ENCODE data around the gene COL23A1.

The COL23A1 gene

DNA sequence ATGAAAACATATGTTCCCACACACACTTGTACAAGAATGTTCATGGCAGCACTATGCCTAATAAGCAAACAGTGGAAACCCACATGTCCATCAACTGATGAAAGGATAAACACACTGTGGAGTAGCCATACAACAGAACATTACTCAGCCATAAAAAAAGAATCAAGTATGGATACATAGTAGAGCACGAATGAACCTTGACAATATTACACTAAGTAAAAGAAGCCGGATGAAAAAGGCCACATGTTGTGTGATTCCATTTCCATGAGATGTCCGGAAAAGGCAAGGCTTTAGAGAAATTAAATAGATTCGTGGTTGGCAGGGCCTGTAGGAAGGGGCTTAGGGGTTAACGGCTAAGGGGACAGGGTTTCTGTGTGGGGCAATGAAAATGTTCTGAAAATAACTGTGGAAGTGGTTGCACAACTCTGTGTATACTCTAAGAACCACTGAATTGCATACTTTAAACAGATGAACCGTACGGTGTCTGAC, 51.4 kb downstream of the COL23A1 start:
- no CpG with 5 or more reads among the region's 7 CpGs for WGBS (ENCODE audit: extremely low coverage, insufficient coverage, low lambda C conversion rate)

DNA sequence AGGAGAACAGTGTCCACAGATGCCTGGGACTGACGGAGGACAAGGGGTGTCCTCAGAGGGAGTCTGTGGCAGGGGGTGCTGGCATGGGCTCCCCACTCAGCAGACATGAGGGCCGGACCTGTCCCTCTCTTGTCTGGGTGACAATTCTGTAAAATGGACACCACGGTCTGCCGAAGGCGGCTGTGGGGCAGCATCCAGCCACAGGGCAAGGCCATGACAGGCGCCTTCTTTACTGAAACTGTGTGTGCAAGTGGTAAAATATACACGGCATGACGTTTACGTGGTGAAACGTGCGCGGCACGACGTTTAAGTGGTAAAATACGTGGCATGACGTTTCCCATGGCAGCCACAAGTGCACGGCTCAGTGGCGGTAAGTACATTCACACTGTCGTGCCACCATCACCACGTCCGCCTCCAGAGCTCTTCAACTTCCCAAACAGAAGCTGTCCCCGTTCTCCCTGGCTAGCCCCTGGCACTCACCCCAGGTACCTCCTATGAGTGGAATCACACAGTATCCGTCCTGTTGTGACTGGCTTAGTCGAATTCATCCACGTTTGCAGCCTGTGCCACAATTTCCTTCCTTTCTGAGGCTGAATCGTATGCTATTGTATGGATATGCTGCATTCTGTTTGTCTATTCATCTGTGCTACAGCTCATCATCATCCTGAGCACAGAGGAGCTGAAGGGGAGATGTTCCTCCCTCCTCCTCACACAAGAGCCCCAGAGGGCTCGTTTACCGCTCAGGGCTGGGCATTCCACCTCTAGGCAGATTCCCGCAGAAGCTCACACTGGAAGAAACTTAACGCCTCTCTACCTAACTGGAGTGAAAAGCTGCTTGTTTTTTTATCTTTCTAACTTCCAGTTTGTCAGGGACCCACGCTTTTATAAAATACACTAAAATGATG, 52.5 kb downstream of the COL23A1 start:
- no peak overlapping the region for H3K4me3 ChIP-seq (ENCODE audit: low read length)
- H3K4me1 ChIP-seq (ENCODE audit: control insufficient read depth, low read depth, low read length) = peaks cover 2% of the 10 kb centered on the region
- no peak overlapping the region for H2AK5ac ChIP-seq (ENCODE audit: low read length)
- H4K8ac ChIP-seq (ENCODE audit: low read depth, low read length) = no peak overlapping the region
- H3K27me3 ChIP-seq (ENCODE audit: insufficient read depth, low read length, poor library complexity) = no peaks in the 10 kb centered on the region
- H3K4ac ChIP-seq (ENCODE audit: low read depth, low read length) = no peak overlapping the region
- no peak overlapping the region for H2BK15ac ChIP-seq (replicated peaks; ENCODE audit: low read depth)
- no peak overlapping the region for H3K23ac ChIP-seq (ENCODE audit: low read length)
- H3K4me2 ChIP-seq (ENCODE audit: low read length) = no peak overlapping the region
- H2BK5ac ChIP-seq (ENCODE audit: low read length) = no peak overlapping the region
- no peaks in the 10 kb centered on the region for H3K79me2 ChIP-seq (ENCODE audit: control insufficient read depth, insufficient read depth, low read length)
- H3K36me3 ChIP-seq (ENCODE audit: control insufficient read depth, insufficient read depth, low read length) = no peaks in the 10 kb centered on the region
- H3K9ac ChIP-seq (ENCODE audit: low read length) = no peak overlapping the region
- H3K56ac ChIP-seq (ENCODE audit: low read length) = peak overlapping the region; percentile 25
- H4K5ac ChIP-seq (ENCODE audit: low read length) = no peak overlapping the region
- no peaks in the 10 kb centered on the region for H3K79me1 ChIP-seq (ENCODE audit: low read length)
- peak; percentile 71 for DNase-seq
- H2BK120ac ChIP-seq (ENCODE audit: low read depth, low read length) = no peak overlapping the region
- no CpG with 5 or more reads among the region's 31 CpGs for WGBS (ENCODE audit: extremely low coverage, insufficient coverage, low lambda C conversion rate)
- no peak overlapping the region for H3K18ac ChIP-seq (ENCODE audit: low read length)
- no peak overlapping the region for H3K27ac ChIP-seq (ENCODE audit: low read depth, low read length)

More for the DNA sequence above, 51.4 kb downstream of the COL23A1 start:
- H2BK120ac ChIP-seq (ENCODE audit: low read depth, low read length) = no peak overlapping the region
- no peak overlapping the region for H3K27ac ChIP-seq (ENCODE audit: low read depth, low read length)
- no peak overlapping the region for H3K9ac ChIP-seq (ENCODE audit: low read length)
- no peak for DNase-seq
- no peaks in the 10 kb centered on the region for H3K36me3 ChIP-seq (ENCODE audit: control insufficient read depth, insufficient read depth, low read length)
- no peak overlapping the region for H2BK5ac ChIP-seq (ENCODE audit: low read length)
- no peaks in the 10 kb centered on the region for H3K79me2 ChIP-seq (ENCODE audit: control insufficient read depth, insufficient read depth, low read length)
- no peak overlapping the region for H2AK5ac ChIP-seq (ENCODE audit: low read length)
- no peak overlapping the region for H3K56ac ChIP-seq (ENCODE audit: low read length)
- no peak overlapping the region for H2BK15ac ChIP-seq (replicated peaks; ENCODE audit: low read depth)
- H4K5ac ChIP-seq (ENCODE audit: low read length) = no peak overlapping the region
- H3K4me2 ChIP-seq (ENCODE audit: low read length) = no peak overlapping the region
- H3K79me1 ChIP-seq (ENCODE audit: low read length) = no peaks in the 10 kb centered on the region
- H3K4me3 ChIP-seq (ENCODE audit: low read length) = no peak overlapping the region
- no peak overlapping the region for H4K8ac ChIP-seq (ENCODE audit: low read depth, low read length)
- H3K4ac ChIP-seq (ENCODE audit: low read depth, low read length) = no peak overlapping the region
- H3K4me1 ChIP-seq (ENCODE audit: control insufficient read depth, low read depth, low read length) = peaks cover 2% of the 10 kb centered on the region
- no peaks in the 10 kb centered on the region for H3K27me3 ChIP-seq (ENCODE audit: insufficient read depth, low read length, poor library complexity)
- no peak overlapping the region for H3K18ac ChIP-seq (ENCODE audit: low read length)
- no peak overlapping the region for H3K23ac ChIP-seq (ENCODE audit: low read length)

DNA sequence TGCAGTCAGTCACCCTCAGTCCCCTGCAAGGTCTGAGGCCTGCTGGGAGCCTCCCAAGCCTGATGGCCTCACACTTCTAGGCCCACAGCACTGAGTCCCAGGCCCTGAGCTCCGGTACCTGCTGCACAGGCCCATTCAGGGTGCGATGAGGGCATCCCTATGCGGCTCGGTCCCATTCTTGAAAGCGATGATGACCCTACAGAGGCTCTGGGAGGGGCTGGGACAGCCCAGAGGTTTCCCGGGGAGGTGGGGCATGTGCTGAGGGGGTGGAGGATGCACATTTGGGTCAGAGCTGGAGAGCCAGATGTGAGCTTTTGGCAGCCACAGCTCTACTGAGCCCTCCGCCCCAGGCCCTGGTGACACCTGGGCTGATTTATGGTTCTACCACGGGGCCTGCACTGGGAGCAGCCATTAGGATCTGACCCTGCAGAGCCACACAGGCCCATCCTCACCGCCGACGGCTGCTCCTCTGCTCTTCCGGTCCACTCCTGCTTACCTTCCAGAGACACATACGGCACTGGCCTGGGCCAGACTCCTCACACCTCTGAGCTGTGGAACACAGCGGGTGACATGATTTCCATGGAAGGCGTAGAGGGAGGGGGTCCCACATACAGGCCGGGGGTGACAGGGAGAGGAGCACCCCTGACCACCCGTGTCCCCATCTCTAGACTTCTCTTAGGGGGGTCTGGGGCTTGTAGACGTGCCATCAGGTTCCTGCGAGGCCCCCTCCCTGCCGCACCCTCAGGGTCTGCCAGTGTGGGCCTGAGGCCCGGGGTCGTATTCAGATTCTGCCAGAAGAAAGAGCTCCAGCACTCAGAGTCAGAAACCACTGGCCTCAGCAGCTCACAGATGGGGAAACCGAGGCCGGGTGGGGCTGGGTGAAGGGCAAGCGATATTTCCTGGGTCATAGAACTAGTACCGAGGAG, 53.4 kb downstream of the COL23A1 start:
- no peak overlapping the region for H2AK5ac ChIP-seq (ENCODE audit: low read length)
- no peak overlapping the region for H4K5ac ChIP-seq (ENCODE audit: low read length)
- no peak overlapping the region for H3K4me3 ChIP-seq (ENCODE audit: low read length)
- no peak overlapping the region for H3K4ac ChIP-seq (ENCODE audit: low read depth, low read length)
- DNase-seq = no peak
- H2BK5ac ChIP-seq (ENCODE audit: low read length) = no peak overlapping the region
- no peak overlapping the region for H3K23ac ChIP-seq (ENCODE audit: low read length)
- H3K79me2 ChIP-seq (ENCODE audit: control insufficient read depth, insufficient read depth, low read length) = no peaks in the 10 kb centered on the region
- H3K36me3 ChIP-seq (ENCODE audit: control insufficient read depth, insufficient read depth, low read length) = no peaks in the 10 kb centered on the region
- H2BK15ac ChIP-seq (replicated peaks; ENCODE audit: low read depth) = no peak overlapping the region
- no peaks in the 10 kb centered on the region for H3K79me1 ChIP-seq (ENCODE audit: low read length)
- H3K4me1 ChIP-seq (ENCODE audit: control insufficient read depth, low read depth, low read length) = peaks cover 2% of the 10 kb centered on the region
- no peak overlapping the region for H3K9ac ChIP-seq (ENCODE audit: low read length)
- no peak overlapping the region for H2BK120ac ChIP-seq (ENCODE audit: low read depth, low read length)
- no peak overlapping the region for H4K8ac ChIP-seq (ENCODE audit: low read depth, low read length)
- H3K27me3 ChIP-seq (ENCODE audit: insufficient read depth, low read length, poor library complexity) = no peaks in the 10 kb centered on the region
- no CpG with 5 or more reads among the region's 26 CpGs for WGBS (ENCODE audit: extremely low coverage, insufficient coverage, low lambda C conversion rate)
- H3K4me2 ChIP-seq (ENCODE audit: low read length) = no peak overlapping the region
- no peak overlapping the region for H3K18ac ChIP-seq (ENCODE audit: low read length)
- H3K56ac ChIP-seq (ENCODE audit: low read length) = no peak overlapping the region
- H3K27ac ChIP-seq (ENCODE audit: low read depth, low read length) = no peak overlapping the region

DNA sequence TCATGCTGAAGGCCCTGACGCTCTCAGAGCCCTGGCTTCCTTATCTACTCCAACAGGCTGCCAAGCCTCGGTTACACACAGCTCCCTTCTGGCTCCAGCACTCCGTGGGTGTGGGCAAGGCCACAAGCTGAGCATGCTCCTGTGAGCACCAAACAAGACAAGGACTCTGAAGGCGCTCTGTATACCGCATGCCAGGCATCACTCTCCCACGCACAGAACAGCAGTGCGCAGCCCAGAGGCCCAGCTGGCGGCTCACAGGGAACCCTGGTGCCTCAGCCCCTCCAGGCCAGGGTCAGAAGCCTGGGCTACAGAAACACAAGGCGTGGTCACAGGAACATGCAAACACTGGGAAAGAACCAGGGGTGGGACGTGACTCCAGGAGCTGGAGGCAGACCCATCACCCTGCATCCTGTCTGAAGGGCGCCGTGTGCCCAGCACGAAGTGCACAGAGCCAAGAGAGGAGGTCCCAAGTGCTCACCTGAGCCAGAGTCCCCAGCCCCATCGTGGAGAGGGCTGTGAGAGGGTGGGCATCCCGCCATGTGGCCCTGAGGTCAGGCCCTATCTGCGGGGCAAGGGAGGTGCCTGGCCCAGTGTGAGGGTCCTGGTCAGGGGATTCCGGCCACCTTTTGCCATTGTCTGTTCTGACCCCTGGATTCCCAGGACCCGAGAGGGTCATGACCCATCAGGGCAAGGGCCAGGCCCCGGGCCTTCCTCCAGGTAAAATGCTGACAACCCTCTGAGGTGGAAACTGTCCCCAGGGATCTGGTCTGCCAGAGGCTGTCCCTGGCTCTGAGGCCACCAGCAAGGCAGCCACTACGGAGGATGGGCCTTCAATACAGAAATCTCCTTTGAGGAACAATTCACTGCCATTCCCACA, 54.7 kb downstream of the COL23A1 start:
- H3K4me3 ChIP-seq (ENCODE audit: low read length) = no peak overlapping the region

DNA sequence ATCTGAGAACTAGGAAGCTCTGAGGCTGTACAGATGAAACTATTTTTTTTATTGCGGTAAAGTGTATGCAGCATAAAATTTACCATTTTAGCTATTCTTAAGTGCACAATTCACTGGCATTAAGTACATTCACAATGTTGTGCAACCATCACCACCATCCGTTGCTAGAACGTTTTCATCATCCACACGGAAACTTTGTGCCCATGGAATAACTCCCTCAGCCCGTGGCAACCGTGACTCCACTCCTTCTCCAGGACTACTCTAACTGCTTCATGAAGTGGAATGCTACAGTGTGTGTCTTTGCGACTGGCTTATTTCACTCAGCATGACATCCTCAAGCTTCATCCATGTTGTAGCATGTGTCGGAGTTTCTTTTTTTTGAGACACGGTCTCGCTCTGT, 57.1 kb downstream of the COL23A1 start:
- H4K8ac ChIP-seq (ENCODE audit: low read depth, low read length) = no peak overlapping the region
- no peak overlapping the region for H3K56ac ChIP-seq (ENCODE audit: low read length)
- no peak overlapping the region for H3K18ac ChIP-seq (ENCODE audit: low read length)
- no peaks in the 10 kb centered on the region for H3K79me1 ChIP-seq (ENCODE audit: low read length)
- H4K5ac ChIP-seq (ENCODE audit: low read length) = no peak overlapping the region
- WGBS (ENCODE audit: extremely low coverage, insufficient coverage, low lambda C conversion rate) = no CpG with 5 or more reads among the region's 10 CpGs
- H3K9ac ChIP-seq (ENCODE audit: low read length) = no peak overlapping the region
- no peak overlapping the region for H2BK5ac ChIP-seq (ENCODE audit: low read length)
- no peak for DNase-seq
- no peak overlapping the region for H2BK120ac ChIP-seq (ENCODE audit: low read depth, low read length)
- no peak overlapping the region for H3K4me3 ChIP-seq (ENCODE audit: low read length)
- H3K23ac ChIP-seq (ENCODE audit: low read length) = no peak overlapping the region
- H3K36me3 ChIP-seq (ENCODE audit: control insufficient read depth, insufficient read depth, low read length) = no peaks in the 10 kb centered on the region
- H2BK15ac ChIP-seq (replicated peaks; ENCODE audit: low read depth) = no peak overlapping the region
- no peak overlapping the region for H3K4ac ChIP-seq (ENCODE audit: low read depth, low read length)
- H3K4me1 ChIP-seq (ENCODE audit: control insufficient read depth, low read depth, low read length) = peaks cover 2% of the 10 kb centered on the region
- no peaks in the 10 kb centered on the region for H3K79me2 ChIP-seq (ENCODE audit: control insufficient read depth, insufficient read depth, low read length)
- no peaks in the 10 kb centered on the region for H3K27me3 ChIP-seq (ENCODE audit: insufficient read depth, low read length, poor library complexity)
- H3K4me2 ChIP-seq (ENCODE audit: low read length) = no peak overlapping the region
- H2AK5ac ChIP-seq (ENCODE audit: low read length) = no peak overlapping the region
- H3K27ac ChIP-seq (ENCODE audit: low read depth, low read length) = no peak overlapping the region

More for the DNA sequence above, 54.7 kb downstream of the COL23A1 start:
- H4K8ac ChIP-seq (ENCODE audit: low read depth, low read length) = no peak overlapping the region
- H3K27ac ChIP-seq (ENCODE audit: low read depth, low read length) = no peak overlapping the region
- no peak overlapping the region for H3K4ac ChIP-seq (ENCODE audit: low read depth, low read length)
- H2BK5ac ChIP-seq (ENCODE audit: low read length) = no peak overlapping the region
- H3K23ac ChIP-seq (ENCODE audit: low read length) = no peak overlapping the region
- no peak overlapping the region for H3K4me2 ChIP-seq (ENCODE audit: low read length)
- H3K36me3 ChIP-seq (ENCODE audit: control insufficient read depth, insufficient read depth, low read length) = no peaks in the 10 kb centered on the region
- H3K27me3 ChIP-seq (ENCODE audit: insufficient read depth, low read length, poor library complexity) = no peaks in the 10 kb centered on the region
- no peaks in the 10 kb centered on the region for H3K79me2 ChIP-seq (ENCODE audit: control insufficient read depth, insufficient read depth, low read length)
- peak overlapping the region; percentile 30 for H3K56ac ChIP-seq (ENCODE audit: low read length)
- peaks cover 2% of the 10 kb centered on the region for H3K4me1 ChIP-seq (ENCODE audit: control insufficient read depth, low read depth, low read length)
- no CpG with 5 or more reads among the region's 20 CpGs for WGBS (ENCODE audit: extremely low coverage, insufficient coverage, low lambda C conversion rate)
- no peak overlapping the region for H2BK120ac ChIP-seq (ENCODE audit: low read depth, low read length)
- H3K18ac ChIP-seq (ENCODE audit: low read length) = no peak overlapping the region
- DNase-seq = no peak
- no peaks in the 10 kb centered on the region for H3K79me1 ChIP-seq (ENCODE audit: low read length)
- no peak overlapping the region for H3K9ac ChIP-seq (ENCODE audit: low read length)
- H2AK5ac ChIP-seq (ENCODE audit: low read length) = no peak overlapping the region
- H2BK15ac ChIP-seq (replicated peaks; ENCODE audit: low read depth) = no peak overlapping the region
- no peak overlapping the region for H4K5ac ChIP-seq (ENCODE audit: low read length)

Data from mesendoderm (in vitro differentiated cells).